ENCODE measurements around the gene VSIG8.

VSIG8 gene

GRCh38 chr1:159883134-159883533 is 20.7 kb upstream of the VSIG8 start:
- DNase-seq: no peak

DNA sequence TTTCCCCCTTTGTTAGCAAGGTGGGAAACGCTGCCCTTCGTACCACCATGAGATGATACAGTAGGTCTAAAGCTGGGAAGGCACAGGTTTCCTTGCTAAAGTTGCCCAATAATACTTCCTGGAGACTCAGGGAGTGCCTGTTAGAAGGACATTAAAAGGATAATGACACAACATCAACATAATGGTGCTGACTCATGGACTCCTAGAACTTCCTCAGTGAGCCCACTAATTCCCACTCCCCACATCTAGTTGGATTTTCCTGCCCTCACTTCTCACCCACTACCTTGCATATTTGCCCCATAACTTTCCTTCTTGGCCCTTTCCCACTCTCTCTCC is 20.0 kb upstream of the VSIG8 start:
- DNase-seq: no peak

DNA sequence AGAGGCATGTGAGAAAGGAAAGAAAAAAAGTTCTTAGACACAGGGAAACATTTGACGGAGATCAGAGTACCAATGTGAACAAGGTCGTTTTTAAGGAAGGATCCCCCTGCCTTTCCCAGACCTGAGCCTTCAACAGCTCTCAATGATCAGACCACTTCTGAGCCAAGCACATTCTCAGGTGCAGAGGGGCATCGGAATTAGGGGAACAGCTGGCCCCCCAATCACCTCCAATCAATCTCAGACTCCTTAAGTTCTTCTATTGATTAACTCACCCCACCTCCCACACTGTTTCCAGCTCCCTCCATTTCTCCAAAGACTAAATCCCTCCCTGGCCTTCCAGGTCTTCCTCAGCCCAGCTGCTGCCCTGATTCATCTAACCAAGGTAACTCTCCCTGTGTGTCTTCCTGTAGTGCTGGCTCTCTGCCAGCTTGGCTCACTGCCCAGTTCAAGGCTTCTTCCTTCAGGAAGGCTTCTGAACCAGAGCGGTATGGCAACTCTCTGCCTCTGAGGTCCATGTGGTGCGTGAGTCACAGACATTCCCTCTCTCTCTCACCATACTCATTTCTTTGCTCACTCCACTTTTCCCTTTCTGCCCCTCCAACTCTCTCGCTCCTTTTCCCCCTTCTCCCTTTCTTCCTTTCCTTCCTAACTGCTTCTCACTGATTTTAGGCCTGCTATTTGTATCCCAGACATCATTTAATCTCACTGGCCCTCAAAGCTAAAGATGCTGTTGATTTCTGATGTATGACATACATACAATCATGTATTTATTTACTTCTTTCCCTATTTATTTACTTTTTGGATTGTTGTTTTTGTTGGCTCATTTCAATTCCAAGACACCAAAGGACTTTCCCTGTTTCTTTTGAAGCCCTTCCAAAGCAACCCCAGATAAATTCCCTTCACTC is 19.4 kb upstream of the VSIG8 start:
- peak; percentile 8 for DNase-seq

DNA sequence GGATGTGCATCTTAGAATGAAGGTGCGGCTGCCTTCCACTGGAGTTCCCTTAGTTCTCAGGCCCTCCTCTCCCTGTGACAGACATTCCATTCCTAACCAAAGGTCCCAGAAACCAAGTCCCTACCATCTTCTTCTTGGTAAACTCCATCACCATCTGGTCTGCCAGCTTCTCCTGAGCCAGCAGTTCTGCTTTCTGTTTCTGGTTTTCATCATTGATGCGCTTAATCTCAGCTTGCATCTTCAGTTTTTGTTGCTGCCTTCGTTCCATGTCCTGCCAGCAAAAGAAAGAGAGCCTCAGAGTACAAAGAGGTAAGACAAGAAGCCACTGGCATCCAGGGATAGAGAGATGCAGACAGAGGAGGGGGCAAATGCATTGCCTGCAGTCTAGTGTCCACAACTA is 18.0 kb upstream of the VSIG8 start:
- DNase-seq: no peak

GRCh38 chr1:159879977-159880376 is 17.5 kb upstream of the VSIG8 start:
- DNase-seq: no peak

DNA sequence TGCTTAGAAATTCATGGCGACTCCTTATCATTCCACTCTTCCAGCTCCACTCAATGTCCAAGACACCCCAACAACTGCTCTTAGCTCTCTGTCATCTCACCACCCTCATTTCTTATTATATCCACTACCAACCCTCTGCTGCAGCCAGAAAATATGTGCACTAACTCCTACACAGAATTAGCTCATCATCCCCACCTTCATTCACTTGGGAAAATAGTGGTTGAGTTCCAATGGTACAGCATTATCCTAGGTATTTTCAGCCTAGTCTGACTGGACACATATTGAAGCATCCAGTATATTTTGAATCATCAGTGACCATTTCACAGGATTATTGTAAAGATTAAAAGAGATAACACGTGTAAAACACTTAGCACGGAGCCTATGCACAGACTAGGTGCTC is 16.7 kb upstream of the VSIG8 start:
- DNase-seq: no peak

DNA sequence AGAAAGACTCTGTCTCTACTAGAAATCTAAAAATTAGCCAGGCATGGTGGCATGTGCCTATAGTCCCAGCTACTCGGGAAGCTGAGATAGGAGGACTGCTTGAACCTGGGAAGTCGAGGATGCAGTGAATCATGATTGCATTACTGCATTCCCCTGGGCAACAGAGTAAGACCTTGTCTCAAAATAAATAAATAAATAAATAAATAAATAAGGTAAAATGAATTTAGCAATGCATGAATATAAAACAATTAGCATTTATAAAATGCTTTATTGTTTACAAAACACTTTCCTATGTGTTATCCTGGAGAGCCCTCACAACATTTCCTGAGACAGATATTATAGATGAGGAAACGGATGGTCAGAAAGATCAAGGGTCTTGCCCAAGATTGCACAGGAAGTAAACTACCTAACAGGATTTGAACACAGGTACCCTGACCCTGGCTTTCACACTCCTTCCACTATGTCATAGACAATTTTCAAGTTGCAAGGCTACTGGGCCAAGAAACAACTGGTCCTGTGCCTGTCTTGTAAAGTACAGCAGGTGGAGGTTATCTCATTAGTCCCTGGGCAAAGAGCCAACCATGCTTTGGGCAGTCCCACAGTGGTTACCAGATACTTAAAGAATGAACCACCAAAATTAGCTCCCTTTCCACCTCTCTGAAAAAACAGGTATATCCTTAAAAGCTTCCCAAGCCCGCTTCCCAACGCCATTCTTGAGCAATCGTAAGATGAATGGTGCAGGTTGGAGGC is 15.4 kb upstream of the VSIG8 start:
- DNase-seq: no peak

- no peak for DNase-seq
These were observed 11.2 kb upstream of the VSIG8 start for GRCh38 chr1:159873530-159874143.

DNA sequence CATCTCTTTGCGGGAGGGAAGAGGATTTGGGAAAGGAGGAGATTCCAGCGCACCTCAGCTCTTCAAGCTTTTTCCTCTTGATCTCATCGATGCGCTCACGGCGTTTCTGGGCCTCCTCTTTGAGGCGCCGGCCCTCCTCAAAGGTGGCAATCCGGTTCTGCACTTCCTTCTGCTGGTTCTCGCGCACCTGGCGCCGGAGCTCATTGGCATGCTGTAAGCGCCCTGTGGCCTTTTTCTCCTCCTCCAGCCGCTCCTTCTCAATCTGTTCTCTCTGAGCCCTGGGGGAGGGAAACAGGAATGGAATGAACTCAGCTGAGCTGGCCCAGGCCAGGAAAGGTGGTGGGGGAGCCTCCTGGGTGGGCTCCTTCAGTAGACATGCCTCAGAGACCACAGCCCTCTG is 10.4 kb upstream of the VSIG8 start:
- DNase-seq: no peak

DNA sequence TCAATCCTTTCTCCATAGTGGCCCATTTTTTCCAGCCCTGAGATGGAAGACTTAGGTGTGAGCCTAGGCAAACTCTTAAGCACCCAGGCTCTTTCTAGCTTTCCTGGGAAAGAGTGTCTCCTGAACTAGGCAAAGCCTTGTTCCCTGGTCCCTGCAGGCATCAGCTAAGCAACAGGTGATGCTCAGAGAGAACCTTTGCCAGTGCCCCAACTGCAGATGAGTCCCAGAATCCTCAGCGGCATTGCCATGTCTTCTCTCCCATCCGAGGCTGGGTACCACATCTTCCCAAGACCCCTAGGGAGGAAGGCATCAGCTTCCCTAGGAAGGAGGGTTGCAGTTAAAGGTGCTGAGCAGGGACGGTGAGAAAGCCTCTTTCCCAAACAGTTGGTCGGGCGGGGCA is 8.2 kb upstream of the VSIG8 start:
- DNase-seq: no peak

GRCh38 chr1:159869607-159870006 is 7.2 kb upstream of the VSIG8 start:
- no peak for DNase-seq

- DNase-seq: peak; percentile 32
These were observed 6.7 kb upstream of the VSIG8 start for GRCh38 chr1:159869173-159869572.

DNA sequence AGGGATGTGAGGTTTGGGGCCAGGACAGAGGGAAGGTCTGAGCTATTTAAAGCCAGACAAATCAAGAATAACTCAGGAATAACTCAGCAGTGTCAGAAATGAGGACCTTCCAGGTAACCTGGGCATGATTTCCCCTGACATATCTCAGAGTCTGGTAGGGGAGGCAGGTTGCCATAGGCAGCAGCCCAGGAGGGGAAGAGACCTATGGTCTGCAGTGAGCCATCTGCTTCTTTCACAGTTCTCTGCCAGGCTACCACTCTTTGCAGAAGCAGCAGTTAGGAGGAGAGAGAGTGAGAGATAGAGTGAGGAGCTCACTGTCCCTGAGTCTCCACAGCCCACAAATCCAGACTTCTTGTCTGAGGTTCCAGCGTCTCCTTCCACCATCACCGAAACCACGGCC is 6.3 kb upstream of the VSIG8 start:
- no peak for DNase-seq

DNA sequence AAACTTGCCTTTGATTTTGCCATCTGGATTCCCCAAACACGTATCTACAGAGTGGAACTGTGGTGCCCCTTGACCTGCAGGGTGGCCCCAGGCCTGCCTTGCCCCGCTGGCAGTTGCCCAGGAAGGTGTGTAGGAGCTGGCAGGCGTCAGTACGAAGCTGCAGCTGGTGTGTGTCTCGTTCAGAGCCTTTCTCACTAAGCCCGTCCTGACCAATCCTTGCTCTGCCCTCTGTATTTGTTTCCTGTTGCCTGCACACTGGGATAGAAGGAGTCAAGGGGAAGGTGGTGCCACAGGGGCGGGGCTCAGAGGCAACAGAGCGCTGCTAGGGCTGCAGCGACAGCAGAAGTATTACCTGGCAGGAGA is 5.2 kb upstream of the VSIG8 start:
- DNase-seq: no peak

DNA sequence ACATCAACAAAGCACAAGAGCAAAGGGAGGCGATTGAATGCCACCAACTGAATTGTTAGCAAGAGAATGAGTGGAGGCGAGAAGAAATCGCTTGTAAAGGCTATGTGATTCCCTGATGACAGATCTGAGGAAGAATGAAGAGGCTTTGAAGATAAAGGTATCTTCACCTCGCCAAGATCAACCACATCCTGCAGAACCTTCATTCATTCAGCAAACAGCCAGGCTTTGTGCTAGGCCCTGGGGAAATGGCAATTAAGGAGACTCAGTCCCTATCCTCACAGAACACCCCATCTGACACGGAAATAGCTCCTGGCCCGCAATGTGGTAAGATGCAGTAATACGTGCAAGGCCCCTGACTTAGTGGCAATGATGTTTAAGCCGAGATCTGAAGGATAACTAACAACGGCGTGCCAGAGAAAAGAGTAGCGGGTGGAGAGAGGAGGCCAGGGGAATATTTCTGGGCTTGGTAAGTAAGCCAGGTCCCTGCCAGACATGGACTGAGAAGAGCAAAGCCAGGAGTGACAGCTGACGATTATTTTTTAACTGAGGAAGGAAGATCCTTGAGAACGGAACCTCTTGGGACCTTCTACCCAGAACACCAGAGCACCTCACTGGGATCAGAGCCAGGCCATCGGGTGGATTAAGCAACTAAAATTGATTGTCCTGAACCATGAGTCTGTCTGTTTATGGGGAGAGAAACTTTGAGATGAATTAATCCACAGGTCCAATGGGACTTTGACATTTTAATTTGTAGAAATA is 4.6 kb upstream of the VSIG8 start:
- DNase-seq: no peak

- no peak for DNase-seq
These were observed 3.6 kb upstream of the VSIG8 start for GRCh38 chr1:159866066-159866465.

GRCh38 chr1:159864262-159864661 is 1.8 kb upstream of the VSIG8 start:
- no peak for DNase-seq

DNA sequence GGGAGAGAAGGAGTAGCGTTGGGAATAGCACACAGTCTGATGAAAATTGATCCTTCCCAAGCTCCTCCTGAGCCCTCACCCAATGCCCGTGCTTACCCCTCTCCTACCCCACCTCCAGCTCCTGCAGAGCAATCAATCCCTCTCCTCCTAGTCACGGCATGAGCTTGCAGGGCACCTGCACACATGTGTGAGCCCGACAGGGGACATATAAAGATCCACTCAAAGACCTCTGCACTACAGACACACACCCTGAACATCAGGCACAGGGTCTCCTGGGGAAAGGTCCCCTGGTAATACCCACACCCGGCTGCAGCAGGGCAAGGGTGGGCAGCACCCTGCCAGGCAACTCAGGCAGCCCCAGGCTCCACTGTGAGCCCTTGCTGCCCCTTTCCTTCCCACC is 426 bp downstream of the VSIG8 start:
- DNase-seq: no peak

DNA sequence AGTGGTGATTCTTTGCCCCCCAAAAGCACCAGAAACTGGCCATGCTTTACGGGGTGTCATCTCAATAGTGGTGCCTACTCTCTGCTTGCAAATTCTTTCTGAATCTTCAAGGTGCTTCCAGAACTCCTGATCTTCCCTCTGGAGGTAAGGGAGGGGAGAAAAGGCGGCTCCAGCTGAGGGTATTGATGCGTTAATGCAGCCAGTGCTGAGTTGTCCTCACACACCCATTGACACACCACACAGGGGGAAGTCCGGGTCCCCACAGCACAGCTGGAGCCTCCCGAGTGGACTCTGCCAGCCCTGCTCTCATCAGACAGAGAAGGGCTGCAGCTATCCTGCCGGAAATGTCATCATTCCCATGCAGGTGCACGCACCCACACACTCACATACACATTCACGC is 1.2 kb downstream of the VSIG8 start:
- DNase-seq: no peak

- DNase-seq: no peak
These were observed 2.0 kb downstream of the VSIG8 start for GRCh38 chr1:159860456-159860855.

GRCh38 chr1:159859767-159860322 is 2.6 kb downstream of the VSIG8 start:
- no peak for DNase-seq

DNA sequence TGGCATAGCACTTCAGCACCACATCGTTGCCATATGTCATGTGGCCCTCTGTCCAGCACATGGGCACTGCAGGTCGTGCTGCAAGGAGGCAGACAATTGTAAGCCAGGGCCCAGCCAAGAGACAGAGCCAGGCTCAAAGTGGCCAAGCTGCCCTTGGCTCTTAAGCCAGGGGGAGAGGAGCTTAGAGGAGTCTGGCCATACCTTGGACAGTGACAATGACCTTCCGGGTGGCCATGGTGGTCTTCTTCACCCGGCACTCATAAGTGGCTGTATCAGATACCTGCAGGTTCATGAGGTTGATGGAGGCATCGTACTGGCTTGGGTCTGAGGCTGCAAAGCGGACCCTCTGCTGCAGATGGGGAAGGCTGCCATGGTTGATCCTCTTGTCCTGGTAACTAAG is 4.6 kb downstream of the VSIG8 start:
- DNase-seq: no peak

DNA sequence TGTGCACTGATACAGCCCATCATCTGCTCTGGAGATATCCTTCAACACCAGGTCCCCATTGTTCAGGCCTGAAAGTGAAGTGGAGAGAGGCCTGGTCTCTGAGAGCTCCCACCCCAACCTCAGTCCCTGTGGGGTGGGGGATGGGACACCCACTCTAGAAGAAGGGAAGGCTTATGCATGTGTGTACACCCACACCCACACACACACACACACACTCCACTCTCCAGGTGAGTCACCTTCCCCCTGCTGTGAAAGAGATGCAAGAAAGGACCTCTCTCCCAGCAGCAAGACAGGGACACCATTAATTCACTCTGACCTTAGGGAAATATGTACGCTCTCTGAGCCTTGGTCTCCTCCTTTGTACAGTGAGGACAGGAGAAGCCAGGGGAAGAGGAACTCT is 5.9 kb downstream of the VSIG8 start:
- no peak for DNase-seq
